HFF-Myc (cell line): Measurements from ENCODE around the gene CNNM1.

Experiments
- DNase-seq: peaks from one replicate; pipeline ENCODE4 v3.0.0-alpha.2; 2011; ENCODE audit warnings: low read depth; ENCODE audit errors: extremely low read depth
- H3K4me3 ChIP-seq: replicated peaks from 2 replicates; pipeline ENCODE4 v1.5.1; 2011; ENCODE audit warnings: low read depth, mild to moderate bottlenecking, control low read depth, low read length
- TF ChIP-seq, protein P1 (sequence below): IDR thresholded peaks from 2 replicates; pipeline ENCODE4 v1.5.1; 2012; ENCODE audit warnings: mild to moderate bottlenecking, low read depth, low read length, control low read depth; ENCODE audit errors: missing control alignments

CNNM1 gene

DNA sequence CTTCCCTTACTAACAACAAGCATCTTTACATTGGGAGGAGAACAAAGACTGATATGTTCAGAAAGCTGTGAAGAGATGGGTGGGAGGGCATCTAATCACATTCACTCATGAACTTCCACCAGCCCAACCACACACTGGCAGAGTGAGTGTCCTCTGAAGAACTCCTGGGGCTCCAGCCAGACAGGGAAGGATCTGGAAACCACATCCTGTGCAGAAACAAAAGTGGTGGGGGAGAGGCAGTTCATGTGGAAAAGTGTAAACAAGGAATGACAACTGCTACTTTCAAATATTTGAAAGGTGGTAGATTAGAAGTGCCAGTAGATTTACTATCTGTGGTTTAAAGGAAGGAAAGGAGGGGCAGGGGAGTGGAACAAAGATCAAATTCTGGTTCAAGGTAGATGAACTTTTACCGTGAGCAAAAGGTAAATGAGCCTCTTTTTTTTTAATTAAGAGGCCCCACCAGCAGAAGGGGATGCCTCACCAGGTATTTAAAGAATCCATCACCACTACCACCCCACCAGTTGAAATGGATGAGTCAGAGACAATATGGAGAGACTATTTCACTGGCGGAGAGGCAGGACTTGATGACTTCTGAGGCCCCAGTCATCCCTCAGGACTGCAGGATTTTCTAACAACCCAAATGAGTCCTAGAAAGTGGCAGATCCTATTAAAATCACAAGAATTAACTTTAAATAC is 66.7 kb downstream of the CNNM1 start:
- DNase-seq, result peak; percentile 61
- H3K4me3 ChIP-seq, result no peak overlapping the region
- TF ChIP-seq, protein P1, sequence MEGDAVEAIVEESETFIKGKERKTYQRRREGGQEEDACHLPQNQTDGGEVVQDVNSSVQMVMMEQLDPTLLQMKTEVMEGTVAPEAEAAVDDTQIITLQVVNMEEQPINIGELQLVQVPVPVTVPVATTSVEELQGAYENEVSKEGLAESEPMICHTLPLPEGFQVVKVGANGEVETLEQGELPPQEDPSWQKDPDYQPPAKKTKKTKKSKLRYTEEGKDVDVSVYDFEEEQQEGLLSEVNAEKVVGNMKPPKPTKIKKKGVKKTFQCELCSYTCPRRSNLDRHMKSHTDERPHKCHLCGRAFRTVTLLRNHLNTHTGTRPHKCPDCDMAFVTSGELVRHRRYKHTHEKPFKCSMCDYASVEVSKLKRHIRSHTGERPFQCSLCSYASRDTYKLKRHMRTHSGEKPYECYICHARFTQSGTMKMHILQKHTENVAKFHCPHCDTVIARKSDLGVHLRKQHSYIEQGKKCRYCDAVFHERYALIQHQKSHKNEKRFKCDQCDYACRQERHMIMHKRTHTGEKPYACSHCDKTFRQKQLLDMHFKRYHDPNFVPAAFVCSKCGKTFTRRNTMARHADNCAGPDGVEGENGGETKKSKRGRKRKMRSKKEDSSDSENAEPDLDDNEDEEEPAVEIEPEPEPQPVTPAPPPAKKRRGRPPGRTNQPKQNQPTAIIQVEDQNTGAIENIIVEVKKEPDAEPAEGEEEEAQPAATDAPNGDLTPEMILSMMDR, result no peak

DNA sequence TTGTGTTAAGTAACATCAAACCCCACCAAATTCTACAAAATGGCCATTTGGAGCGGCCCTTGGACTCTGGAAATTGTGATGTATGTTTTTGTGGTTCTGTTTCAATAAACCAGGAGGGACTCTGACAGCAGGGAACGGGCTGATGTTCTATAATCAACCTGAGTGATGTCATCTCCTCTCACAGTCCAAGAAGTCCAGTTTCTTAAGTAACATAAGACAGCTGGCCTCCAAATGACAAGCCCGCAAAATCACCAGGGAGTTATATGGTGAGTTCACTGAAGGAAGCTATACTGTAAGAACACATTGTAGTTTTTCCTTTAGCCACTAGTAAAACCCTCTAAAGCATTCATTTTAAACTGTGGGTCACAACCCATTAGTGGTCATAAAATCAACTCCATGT is 67.3 kb downstream of the CNNM1 start:
- no peak overlapping the region for H3K4me3 ChIP-seq
- TF ChIP-seq, protein P1, result no peak
- DNase-seq, result no peak

DNA sequence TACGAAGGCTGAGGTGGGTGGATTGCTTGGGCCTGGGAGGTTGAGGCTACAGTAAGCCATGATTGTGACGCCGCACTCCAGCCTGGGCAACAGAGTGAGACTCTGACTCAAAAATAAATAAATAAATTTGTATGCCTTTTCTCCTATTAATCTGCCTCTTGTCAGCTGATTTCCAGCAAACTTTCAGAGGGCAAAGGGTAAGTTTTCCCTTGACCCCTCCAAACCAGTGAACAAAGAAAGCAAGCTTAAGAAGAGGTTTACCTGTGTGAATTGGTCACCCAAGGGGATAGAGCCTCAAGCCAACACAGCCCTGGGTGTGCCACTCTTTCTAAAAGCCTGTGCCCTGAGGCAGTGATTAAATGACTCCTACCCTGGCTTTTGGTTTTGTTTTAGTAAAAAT is 70.5 kb downstream of the CNNM1 start:
- no peak for DNase-seq
- H3K4me3 ChIP-seq, result no peak overlapping the region
- TF ChIP-seq, protein P1, result no peak

DNA sequence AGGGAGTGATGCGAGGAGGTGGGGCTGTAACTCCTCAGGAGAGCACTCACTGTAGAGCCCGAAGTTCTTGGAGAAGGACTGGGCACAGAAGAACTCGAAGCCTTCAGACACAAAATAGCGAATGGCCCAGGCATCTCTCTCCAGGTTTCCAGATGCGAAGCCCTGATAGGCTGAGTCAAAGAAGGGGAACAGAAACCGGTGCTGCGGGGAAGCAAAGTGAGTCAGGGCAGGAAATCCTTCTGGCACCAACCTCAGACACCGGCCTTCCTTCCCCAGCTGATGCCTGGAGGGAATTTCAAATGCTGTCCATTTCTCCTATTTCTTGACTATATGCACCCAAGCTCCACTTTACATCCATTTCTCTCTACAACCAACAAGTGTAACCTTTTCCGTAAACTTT is 74.5 kb downstream of the CNNM1 start:
- DNase-seq, result no peak
- TF ChIP-seq, protein P1, result no peak

DNA sequence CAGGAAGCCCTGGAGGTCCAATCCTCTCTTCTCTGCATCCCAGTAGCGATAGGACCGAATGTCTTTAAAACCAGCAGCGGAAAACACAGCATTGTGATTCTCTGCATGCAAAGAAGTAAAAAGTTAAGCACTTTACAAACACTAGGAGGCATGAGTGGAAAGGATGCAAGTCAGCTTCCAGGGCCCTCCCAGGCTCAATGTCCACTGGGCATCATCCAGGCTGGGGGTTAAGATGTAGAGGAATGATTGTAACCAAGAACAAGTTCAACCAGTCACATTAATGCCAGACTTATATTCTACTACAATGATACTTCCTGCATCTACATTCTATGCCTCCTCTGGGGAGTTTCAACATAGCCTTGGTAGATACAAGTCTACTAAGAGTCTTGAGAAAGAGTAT is 77.0 kb downstream of the CNNM1 start:
- TF ChIP-seq, protein P1, result no peak
- H3K4me3 ChIP-seq, result no peak overlapping the region
- no peak for DNase-seq

More for the DNA sequence above, 74.5 kb downstream of the CNNM1 start:
- no peak overlapping the region for H3K4me3 ChIP-seq

DNA sequence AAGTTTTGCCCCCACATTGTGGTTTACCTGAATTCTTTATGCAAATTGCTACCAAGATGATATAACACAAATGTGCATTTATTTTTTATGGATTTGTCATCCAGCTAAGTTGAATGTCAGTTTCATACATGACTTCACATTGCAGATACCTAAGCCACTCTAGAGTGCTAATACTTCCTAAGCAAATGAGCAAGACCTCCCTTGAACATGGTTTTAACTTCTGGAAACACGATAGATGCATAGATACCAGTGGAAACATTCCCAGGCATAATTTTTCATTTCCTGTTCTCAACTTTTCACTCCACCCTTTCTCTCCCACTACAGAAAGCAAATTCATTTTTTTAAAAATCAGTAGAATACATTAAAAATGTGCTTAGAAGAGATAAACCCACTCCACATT is 81.0 kb downstream of the CNNM1 start:
- H3K4me3 ChIP-seq, result no peak overlapping the region
- TF ChIP-seq, protein P1, result no peak
- DNase-seq, result no peak

DNA sequence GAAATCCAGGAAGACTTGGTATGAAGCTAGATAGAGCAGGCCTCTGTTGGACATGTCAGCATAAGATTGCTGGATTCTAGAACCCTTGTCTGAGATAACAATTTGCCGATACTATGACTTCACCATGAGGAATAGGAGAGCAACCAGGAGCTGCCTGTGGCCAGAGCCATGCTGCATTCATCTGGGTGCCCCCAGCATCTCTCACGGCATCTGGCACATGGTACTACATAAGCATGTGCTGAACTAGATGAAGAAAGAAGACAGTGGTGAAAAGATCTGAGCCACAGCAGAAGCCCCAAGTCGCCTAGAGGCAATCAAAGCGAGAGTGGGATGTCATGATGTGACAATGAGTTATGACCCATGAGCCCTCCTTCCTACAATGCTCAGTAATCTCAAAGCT is 81.7 kb downstream of the CNNM1 start:
- TF ChIP-seq, protein P1, result no peak
- H3K4me3 ChIP-seq, result no peak overlapping the region

More for the DNA sequence above, 81.7 kb downstream of the CNNM1 start:
- DNase-seq, result no peak
